Measurements from ENCODE around the gene TCEAL1. TPM values are rescaled to one million over a fixed set of nuclear protein-coding genes. Genes with fewer than 3 reads are reported as not detected.

The TCEAL1 gene
- total and polyA plus RNA-seq, 2 of the 13 experiments (the other 11 are each of a cell fraction or from before 2014, with no cell fraction given) = 11.2 to 14.8 TPM

DNA sequence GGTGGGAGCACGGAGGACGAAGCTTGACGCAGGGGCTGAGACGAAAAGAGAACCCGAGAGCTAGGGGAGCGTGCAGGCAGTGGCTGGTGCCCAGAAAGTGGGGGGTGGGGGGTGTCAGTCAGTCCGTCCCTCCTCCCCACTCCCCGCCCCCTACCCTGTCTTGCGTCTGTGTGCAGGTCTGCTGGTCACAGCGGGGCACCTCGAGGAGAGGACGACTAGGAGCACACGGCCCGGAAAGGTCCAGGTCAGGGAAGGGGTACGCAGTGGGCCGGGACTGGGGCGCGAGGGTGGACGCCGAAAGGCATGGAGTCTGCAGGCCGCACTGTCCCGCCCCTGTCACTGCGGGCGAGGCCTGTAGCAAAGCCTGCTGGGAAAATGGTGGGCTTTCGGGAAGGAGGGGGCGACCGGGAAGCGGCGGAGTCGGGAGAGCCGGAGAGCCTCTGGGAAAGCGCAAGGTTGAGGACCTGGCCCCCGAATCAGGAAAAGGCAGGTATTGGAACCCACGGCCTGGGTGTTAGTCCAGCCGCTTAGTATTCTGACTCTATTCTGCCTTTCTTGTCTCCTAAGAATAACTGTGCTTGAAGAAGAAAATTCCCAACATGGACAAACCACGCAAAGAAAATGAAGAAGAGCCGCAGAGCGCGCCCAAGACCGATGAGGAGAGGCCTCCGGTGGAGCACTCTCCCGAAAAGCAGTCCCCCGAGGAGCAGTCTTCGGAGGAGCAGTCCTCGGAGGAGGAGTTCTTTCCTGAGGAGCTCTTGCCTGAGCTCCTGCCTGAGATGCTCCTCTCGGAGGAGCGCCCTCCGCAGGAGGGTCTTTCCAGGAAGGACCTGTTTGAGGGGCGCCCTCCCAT, 769 bp downstream of the TCEAL1 start (continued):
- TF ChIP-seq ZNF674 (CRISPR knock-in tag; IDR thresholded peaks at IDR 0.05; ENCODE audit: low read depth) = no peak
- no peak for TF ChIP-seq NAIF1 (CRISPR knock-in tag; IDR thresholded peaks at IDR 0.05; ENCODE audit: borderline replicate concordance)
- no peak for TF ChIP-seq ZBTB1 (CRISPR knock-in tag; IDR thresholded peaks at IDR 0.05; ENCODE audit: borderline replicate concordance)
- TF ChIP-seq ZNF770 (CRISPR knock-in tag; IDR thresholded peaks at IDR 0.05) = no peak
- TF ChIP-seq STAG1 (CRISPR knock-in tag; IDR thresholded peaks at IDR 0.05) = no peak
- no peak for TF ChIP-seq SATB2 (CRISPR knock-in tag; IDR thresholded peaks at IDR 0.05)
- TF ChIP-seq STAT6 (CRISPR knock-in tag; IDR thresholded peaks at IDR 0.05; ENCODE audit: borderline replicate concordance) = no peak
- no peak for TF ChIP-seq TERF1 (CRISPR knock-in tag; IDR thresholded peaks at IDR 0.05)
- TF ChIP-seq, protein P1, sequence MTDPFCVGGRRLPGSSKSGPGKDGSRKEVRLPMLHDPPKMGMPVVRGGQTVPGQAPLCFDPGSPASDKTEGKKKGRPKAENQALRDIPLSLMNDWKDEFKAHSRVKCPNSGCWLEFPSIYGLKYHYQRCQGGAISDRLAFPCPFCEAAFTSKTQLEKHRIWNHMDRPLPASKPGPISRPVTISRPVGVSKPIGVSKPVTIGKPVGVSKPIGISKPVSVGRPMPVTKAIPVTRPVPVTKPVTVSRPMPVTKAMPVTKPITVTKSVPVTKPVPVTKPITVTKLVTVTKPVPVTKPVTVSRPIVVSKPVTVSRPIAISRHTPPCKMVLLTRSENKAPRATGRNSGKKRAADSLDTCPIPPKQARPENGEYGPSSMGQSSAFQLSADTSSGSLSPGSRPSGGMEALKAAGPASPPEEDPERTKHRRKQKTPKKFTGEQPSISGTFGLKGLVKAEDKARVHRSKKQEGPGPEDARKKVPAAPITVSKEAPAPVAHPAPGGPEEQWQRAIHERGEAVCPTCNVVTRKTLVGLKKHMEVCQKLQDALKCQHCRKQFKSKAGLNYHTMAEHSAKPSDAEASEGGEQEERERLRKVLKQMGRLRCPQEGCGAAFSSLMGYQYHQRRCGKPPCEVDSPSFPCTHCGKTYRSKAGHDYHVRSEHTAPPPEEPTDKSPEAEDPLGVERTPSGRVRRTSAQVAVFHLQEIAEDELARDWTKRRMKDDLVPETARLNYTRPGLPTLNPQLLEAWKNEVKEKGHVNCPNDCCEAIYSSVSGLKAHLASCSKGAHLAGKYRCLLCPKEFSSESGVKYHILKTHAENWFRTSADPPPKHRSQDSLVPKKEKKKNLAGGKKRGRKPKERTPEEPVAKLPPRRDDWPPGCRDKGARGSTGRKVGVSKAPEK (CRISPR knock-in tag; IDR thresholded peaks at IDR 0.05; ENCODE audit: borderline replicate concordance) = no peak
- TF ChIP-seq SALL2 (CRISPR knock-in tag; IDR thresholded peaks at IDR 0.05) = no peak
- TF ChIP-seq ZNF543 (CRISPR knock-in tag; IDR thresholded peaks at IDR 0.05) = no peak
- TF ChIP-seq ZNF326 (CRISPR knock-in tag; IDR thresholded peaks at IDR 0.05; ENCODE audit: borderline replicate concordance) = no peak
- TF ChIP-seq ZNF280B (CRISPR knock-in tag; IDR thresholded peaks at IDR 0.05; ENCODE audit: borderline replicate concordance) = 0 out of 2 replicates have a peak, but pooled peaks have one; percentile 19
- TF ChIP-seq, protein P2, sequence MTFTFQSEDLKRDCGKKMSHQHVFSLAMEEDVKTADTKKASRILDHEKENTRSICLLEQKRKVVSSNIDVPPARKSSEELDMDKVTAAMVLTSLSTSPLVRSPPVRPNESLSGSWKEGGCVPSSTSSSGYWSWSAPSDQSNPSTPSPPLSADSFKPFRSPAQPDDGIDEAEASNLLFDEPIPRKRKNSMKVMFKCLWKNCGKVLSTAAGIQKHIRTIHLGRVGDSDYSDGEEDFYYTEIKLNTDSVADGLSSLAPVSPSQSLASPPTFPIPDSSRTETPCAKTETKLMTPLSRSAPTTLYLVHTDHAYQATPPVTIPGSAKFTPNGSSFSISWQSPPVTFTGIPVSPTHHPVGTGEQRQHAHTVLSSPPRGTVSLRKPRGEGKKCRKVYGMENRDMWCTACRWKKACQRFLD (CRISPR knock-in tag; IDR thresholded peaks at IDR 0.05; ENCODE audit: borderline replicate concordance) = no peak
- TF ChIP-seq SNRNP70 (IDR thresholded peaks at IDR 0.05; ENCODE audit: low read depth, low read length) = no peak
- peak; percentile 65; the same call in 1 of the 2 replicates for TF ChIP-seq DMAP1 (CRISPR knock-in tag; IDR thresholded peaks at IDR 0.05)
